SK-N-SH (cell line): ENCODE measurements around the gene ABCB7. TPM values are rescaled to one million over a fixed set of nuclear protein-coding genes. Genes with fewer than 3 reads are reported as not detected.

Source experiments
- CTCF ChIA-PET: fragments of 300-600, 350-600 bp; formaldehyde crosslinking; extraction: SDS; loops from one replicate; lab custom pipeline; 2021; lab: Yijun Ruan, JAX
- POLR2A ChIA-PET: fragments of 350-600 bp; sonication (Branson Sonifier 250); formaldehyde crosslinking; extraction: SDS; loops from one replicate; lab custom pipeline; 2020; ENCODE audit warnings: antibody characterized with exemption, inconsistent platforms; lab: Yijun Ruan, JAX
- DNase-seq: peaks from one replicate; pipeline ENCODE4 v3.0.0; 2012
- H2AFZ ChIP-seq: fragments of 200-600 bp; sonication (generic); 2 replicates; pipeline ENCODE4 v1.8.1; 2016; ENCODE audit warnings: antibody characterized with exemption, mild to moderate bottlenecking, low read depth
- H3F3A ChIP-seq: fragments of 200-600 bp; sonication (generic); replicated peaks from 2 replicates; pipeline ENCODE3; 2016; ENCODE audit warnings: antibody characterized with exemption, mild to moderate bottlenecking; ENCODE audit not compliant: insufficient read depth
- H3K27ac ChIP-seq, 2 experiments: fragments of 200-500 bp in 1 of 2; fragments of 200-600 bp in 1 of 2; sonication (Bioruptor generic) in 1 of 2; sonication (generic), shearing (Covaris generic) in 1 of 2; 2 replicates each; pipeline versions ENCODE4 v1.5.1 to v1.6.1; 2014 to 2016; ENCODE audit warnings: low read depth in 2 of 2, inconsistent platforms in 1 of 2, low read length in 1 of 2, mild to moderate bottlenecking in 1 of 2, mixed read lengths in 1 of 2
- H3K27me3 ChIP-seq: fragments of 200-600 bp; sonication (generic), shearing (Covaris generic); 2 replicates; pipeline ENCODE4 v1.6.1; 2016; ENCODE audit warnings: mixed run types; ENCODE audit not compliant: insufficient read depth
- H3K36me3 ChIP-seq, 2 experiments: fragments of 200-500 bp in 1 of 2; fragments of 200-600 bp in 1 of 2; sonication (Bioruptor generic) in 1 of 2; sonication (generic) in 1 of 2; replicated peaks in 1 of 2; 2 replicates each; pipeline versions ENCODE3 to v1.5.1; 2014 to 2016; ENCODE audit warnings: low read length in 1 of 2, mild to moderate bottlenecking in 1 of 2; ENCODE audit not compliant: insufficient read depth in 2 of 2, control insufficient read depth in 1 of 2
- H3K4me1 ChIP-seq, 2 experiments: fragments of 200-500 bp in 1 of 2; fragments of 200-600 bp in 1 of 2; sonication (Bioruptor generic) in 1 of 2; sonication (generic), shearing (Covaris generic) in 1 of 2; 2 replicates each; pipeline versions ENCODE4 v1.5.1 to v1.6.1; 2014 to 2016; ENCODE audit warnings: low read depth in 1 of 2, low read length in 1 of 2, mixed run types in 1 of 2; ENCODE audit not compliant: insufficient read depth in 2 of 2, control insufficient read depth in 1 of 2
- H3K4me2 ChIP-seq: fragments of 200-600 bp; sonication (generic), shearing (Covaris generic); 2 replicates; pipeline ENCODE4 v1.6.1; 2017; ENCODE audit warnings: mixed run types
- H3K4me3 ChIP-seq, 2 experiments: fragments of 200-500 bp in 1 of 2; fragments of 200-600 bp in 1 of 2; sonication (Bioruptor generic) in 1 of 2; sonication (generic), shearing (Covaris generic) in 1 of 2; 2 replicates each; pipeline versions ENCODE4 v1.5.1 to v1.8.1; 2014 to 2016; ENCODE audit warnings: low read depth in 2 of 2, inconsistent platforms in 1 of 2, low read length in 1 of 2, mild to moderate bottlenecking in 1 of 2, mixed read lengths in 1 of 2, moderate library complexity in 1 of 2
- H3K79me2 ChIP-seq: fragments of 200-600 bp; sonication (generic); 2 replicates; pipeline ENCODE4 v1.8.1; 2017; ENCODE audit warnings: mild to moderate bottlenecking; ENCODE audit not compliant: insufficient read depth
- H3K9ac ChIP-seq: fragments of 200-600 bp; sonication (generic); 2 replicates; pipeline ENCODE4 v1.6.1; 2017; ENCODE audit warnings: mixed run types
- H3K9me2 ChIP-seq: fragments of 200-600 bp; sonication (generic); 2 replicates; pipeline ENCODE4 v1.6.1; 2017; ENCODE audit warnings: mixed run types
- H3K9me3 ChIP-seq: fragments of 200-600 bp; sonication (generic); 2 replicates; pipeline ENCODE4 v1.6.1; 2017; ENCODE audit warnings: mixed run types, mild to moderate bottlenecking, moderate library complexity
- H4K20me1 ChIP-seq: fragments of 200-600 bp; sonication (generic); 2 replicates; pipeline ENCODE4 v1.6.1; 2017; ENCODE audit warnings: mild to moderate bottlenecking, mixed run types; ENCODE audit not compliant: insufficient read depth
- ELF1 ChIP-seq: IDR thresholded peaks from 2 replicates; pipeline ENCODE4 v1.4.0; 2012
- EZH2phosphoT487 ChIP-seq: fragments of 200-600 bp; sonication (generic); IDR thresholded peaks from 2 replicates; pipeline ENCODE4 v1.6.1; 2017; ENCODE audit warnings: low read depth, mixed run types, mild to moderate bottlenecking, antibody characterized with exemption, moderate library complexity, borderline replicate concordance
- FOXJ3 ChIP-seq: sonication (generic); formaldehyde crosslinking; IDR thresholded peaks from 2 replicates; pipeline ENCODE4 v1.5.1; 2020; ENCODE audit warnings: mild to moderate bottlenecking, missing genetic modification reagents
- GABPA ChIP-seq: IDR thresholded peaks from 2 replicates; pipeline ENCODE4 v1.4.0; 2012; ENCODE audit warnings: low read depth, mild to moderate bottlenecking
- IRF3 ChIP-seq: fragments of 150-350 bp; IDR thresholded peaks from 2 replicates; pipeline ENCODE4 v1.6.1; 2016; ENCODE audit warnings: mild to moderate bottlenecking, low read depth, low read length
- MAX ChIP-seq: IDR thresholded peaks from 2 replicates; pipeline ENCODE4 v1.4.0; 2012; ENCODE audit warnings: low read depth
- POLR2AphosphoS5 ChIP-seq: IDR thresholded peaks from 2 replicates; pipeline ENCODE4 v1.6.1; 2012; ENCODE audit warnings: low read depth, low read length
- RAD21 ChIP-seq: IDR thresholded peaks from 2 replicates; pipeline ENCODE4 v1.6.1; 2012; ENCODE audit warnings: mild to moderate bottlenecking, low read length
- RCOR1 ChIP-seq: fragments of 150-350 bp; IDR thresholded peaks from 2 replicates; pipeline ENCODE4 v1.6.1; 2017; ENCODE audit warnings: antibody characterized with exemption, low read length
- RXRA ChIP-seq: IDR thresholded peaks from 2 replicates; pipeline ENCODE4 v1.4.0; 2012; ENCODE audit warnings: low read depth, mild to moderate bottlenecking, borderline replicate concordance
- SIN3A ChIP-seq: IDR thresholded peaks from 2 replicates; pipeline ENCODE4 v1.6.1; 2012; ENCODE audit warnings: low read depth, mild to moderate bottlenecking, low read length, moderate library complexity, borderline replicate concordance
- TAF1 ChIP-seq: IDR thresholded peaks from 2 replicates; pipeline ENCODE4 v1.6.1; 2012; ENCODE audit warnings: low read depth, mild to moderate bottlenecking, low read length, moderate library complexity, borderline replicate concordance
- USF2 ChIP-seq: fragments of 150-350 bp; IDR thresholded peaks from 2 replicates; pipeline ENCODE4 v1.6.1; 2017; ENCODE audit warnings: antibody characterized with exemption, low read length, low read depth, borderline replicate concordance
- WGBS: methylation state at CpG from one replicate; pipeline ENCODE4 v1.1.6; 2017; ENCODE audit warnings: low lambda C conversion rate; 5-methylcytosine and 5-hydroxymethylcytosine counted together
- polyA plus RNA-seq, 3 experiments: library from polyadenylated mRNA; depleted of rRNA; stranded (reverse); fragments of >200 nt; gene quantifications; 2 replicates each; pipeline ENCODE4 v1.2.3, GENCODE V29; 2012

ABCB7 gene
- polyA plus RNA-seq, 1 of the 3 experiments (the other 2 are of a cell fraction): 20.4 TPM

GRCh38 chrX:75086731-75087195 is 69.3 kb downstream of the ABCB7 start:
- no peak for DNase-seq
- CTCF ChIA-PET: no interaction called here

GRCh38 chrX:75084757-75085156 is 71.3 kb downstream of the ABCB7 start:
- Histone ChIP-seq H3F3A (no peaks in the 10 kb centered on the region), H3K9me2 (no peaks in the 10 kb centered on the region; the same call in 1 of the 2 replicates), H3K4me3 (no peak overlapping the region), H2AFZ (no peak overlapping the region), H3K79me2 (peaks cover 5% of the 10 kb centered on the region; the same call in 1 of the 2 replicates), H3K27me3 (no peaks in the 10 kb centered on the region), H3K4me2 (no peak overlapping the region), H3K9ac (no peak overlapping the region), H3K9me3 (no peaks in the 10 kb centered on the region), H3K4me1 (no peaks in the 10 kb centered on the region; a peak in 1 of 4 replicates), H4K20me1 (no peaks in the 10 kb centered on the region), H3K36me3 (peaks cover 0 to 3% of the 10 kb centered on the region in 2 experiments), H3K27ac (no peak overlapping the region)
- TF ChIP-seq IRF3 (no peak), GABPA (no peak), POLR2AphosphoS5 (no peak), MAX (no peak), FOXJ3 (CRISPR knock-in tag) (no peak), EZH2phosphoT487 (no peak)
- POLR2A ChIA-PET: no interaction called here
- no peak for DNase-seq
- CTCF ChIA-PET: no interaction called here

More at GRCh38 chrX:75086731-75087195, 69.3 kb downstream of the ABCB7 start:
- POLR2A ChIA-PET: no interaction called here
- Histone ChIP-seq H3F3A (no peaks in the 10 kb centered on the region), H3K4me3 (no peak overlapping the region), H2AFZ (no peak overlapping the region), H3K9ac (no peak overlapping the region), H3K9me2 (no peaks in the 10 kb centered on the region; the same call in 1 of the 2 replicates), H3K4me1 (no peaks in the 10 kb centered on the region; a peak in 1 of 4 replicates), H3K36me3 (no peaks in the 10 kb centered on the region), H3K4me2 (no peak overlapping the region)
- 69% methylated on average over 2 of the region's 2 CpGs for WGBS
- TF ChIP-seq RXRA (no peak), SIN3A (no peak), TAF1 (no peak), USF2 (no peak), ELF1 (no peak), RCOR1 (no peak), RAD21 (no peak)
- TF ChIP-seq, all 33 proteins: peak for 0
- Histone ChIP-seq H3K27ac (no peak overlapping the region), H4K20me1 (no peaks in the 10 kb centered on the region), H3K27me3 (no peaks in the 10 kb centered on the region), H3K9me3 (no peaks in the 10 kb centered on the region), H3K79me2 (0 out of 2 replicates have a peak, but pooled peaks cover 5% of the 10 kb centered on the region)
